ENCODE data around the gene MAB21L3.

DNA sequence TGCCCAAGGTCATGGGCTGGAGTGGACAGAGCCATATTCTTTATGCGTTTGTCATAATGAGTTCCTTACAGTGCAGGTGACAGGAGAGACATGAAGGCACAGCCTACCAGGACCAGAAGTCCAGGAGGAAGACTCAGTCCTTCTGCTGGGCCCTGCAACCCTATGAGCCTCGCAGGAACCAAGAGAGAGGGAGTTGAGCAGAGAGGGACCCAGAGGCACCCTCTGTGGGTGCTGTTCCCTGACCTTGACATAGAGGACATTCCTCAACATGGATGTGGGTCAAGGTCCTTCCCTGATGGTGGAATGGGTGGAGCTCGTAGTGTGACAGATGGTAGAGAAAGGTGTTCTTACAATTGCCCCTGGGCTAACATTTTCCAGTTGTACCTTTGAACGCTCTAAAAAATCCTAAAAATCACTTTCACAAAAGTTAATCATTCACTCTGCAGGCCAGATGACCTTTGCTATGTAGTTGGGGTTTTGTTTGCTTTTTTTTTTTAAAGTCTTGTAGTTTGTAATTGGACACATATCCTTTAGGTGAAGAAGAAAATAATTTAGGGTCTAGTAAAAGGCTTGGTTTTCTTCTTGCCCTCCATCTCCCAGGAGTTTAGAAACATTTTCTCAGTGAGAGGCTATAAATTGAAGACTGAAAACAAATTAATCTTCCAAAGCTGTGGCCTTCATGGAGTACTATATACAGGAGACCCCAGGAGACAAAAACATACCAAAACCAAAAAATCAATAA lies 41.9 kb downstream of the MAB21L3 start:
- TF ChIP-seq, protein P1, sequence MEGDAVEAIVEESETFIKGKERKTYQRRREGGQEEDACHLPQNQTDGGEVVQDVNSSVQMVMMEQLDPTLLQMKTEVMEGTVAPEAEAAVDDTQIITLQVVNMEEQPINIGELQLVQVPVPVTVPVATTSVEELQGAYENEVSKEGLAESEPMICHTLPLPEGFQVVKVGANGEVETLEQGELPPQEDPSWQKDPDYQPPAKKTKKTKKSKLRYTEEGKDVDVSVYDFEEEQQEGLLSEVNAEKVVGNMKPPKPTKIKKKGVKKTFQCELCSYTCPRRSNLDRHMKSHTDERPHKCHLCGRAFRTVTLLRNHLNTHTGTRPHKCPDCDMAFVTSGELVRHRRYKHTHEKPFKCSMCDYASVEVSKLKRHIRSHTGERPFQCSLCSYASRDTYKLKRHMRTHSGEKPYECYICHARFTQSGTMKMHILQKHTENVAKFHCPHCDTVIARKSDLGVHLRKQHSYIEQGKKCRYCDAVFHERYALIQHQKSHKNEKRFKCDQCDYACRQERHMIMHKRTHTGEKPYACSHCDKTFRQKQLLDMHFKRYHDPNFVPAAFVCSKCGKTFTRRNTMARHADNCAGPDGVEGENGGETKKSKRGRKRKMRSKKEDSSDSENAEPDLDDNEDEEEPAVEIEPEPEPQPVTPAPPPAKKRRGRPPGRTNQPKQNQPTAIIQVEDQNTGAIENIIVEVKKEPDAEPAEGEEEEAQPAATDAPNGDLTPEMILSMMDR (IDR thresholded peaks at IDR 0.05) = no peak
- TF ChIP-seq POLR2A (IDR thresholded peaks at IDR 0.05) = no peak
- no peak for TF ChIP-seq EP300 (IDR thresholded peaks at IDR 0.05)
- TF ChIP-seq POLR2AphosphoS5 (IDR thresholded peaks at IDR 0.05) = no peak

Measured in gastroesophageal sphincter (tissue), 3 donors.